OCI-LY1 (cell line): Measurements from ENCODE around the gene EFCAB13.

Experiments
- CTCF ChIP-seq: fragments of 200-600 bp; sonication (generic), shearing (Covaris generic); IDR thresholded peaks from 2 replicates; pipeline ENCODE4 v1.5.1; 2017; ENCODE audit warnings: mild to moderate bottlenecking, antibody characterized with exemption, low read length, moderate library complexity, mixed read lengths
- EZH2 ChIP-seq: fragments of 200-600 bp; sonication (generic), shearing (Covaris generic); IDR thresholded peaks from 2 replicates; pipeline ENCODE4 v1.8.0; 2017; ENCODE audit warnings: borderline replicate concordance, mixed run types, mild to moderate bottlenecking, antibody characterized with exemption, low read length, moderate library complexity, mixed read lengths

DNA sequence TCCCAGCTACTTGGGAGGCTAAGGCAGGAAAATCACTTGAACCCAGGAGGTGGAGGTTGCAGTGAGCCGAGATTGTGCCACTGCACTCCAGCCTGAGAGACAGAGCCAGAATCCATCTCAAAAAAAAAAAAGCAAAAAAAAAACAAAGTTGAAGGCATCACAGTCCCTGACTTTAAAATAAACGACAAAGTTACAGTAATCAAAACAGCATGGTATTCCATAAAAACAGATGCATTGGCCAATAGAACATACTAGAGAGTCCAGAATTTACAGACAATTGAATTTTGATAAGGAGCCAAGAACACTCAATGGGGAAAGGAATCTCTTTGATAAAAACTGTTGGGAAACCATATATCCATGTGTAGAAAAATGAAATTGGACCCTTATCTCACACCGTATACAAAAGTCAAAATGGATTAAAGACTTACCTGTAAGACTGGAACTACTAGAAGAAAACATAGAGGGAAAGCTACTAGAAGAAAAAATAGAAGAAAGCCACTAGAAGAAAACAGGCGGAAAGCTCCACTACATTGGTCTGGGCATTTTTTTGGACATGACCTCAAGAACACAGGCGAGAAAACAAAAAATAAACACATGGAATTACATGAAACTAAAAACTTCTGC is 2.8 kb upstream of the EFCAB13 start:
- TF ChIP-seq CTCF (no peak), EZH2 (no peak)
